SU-DHL-6 (cell line): ENCODE data around the gene ITPR1.

Source experiments
- EZH2phosphoT487 ChIP-seq: fragments of 200-600 bp; sonication (generic), shearing (Covaris generic); conservative IDR thresholded peaks from 2 replicates; pipeline ENCODE4 v1.6.1; 2018; ENCODE audit warnings: mild to moderate bottlenecking, antibody characterized with exemption, low read length, moderate library complexity, mixed read lengths
- TF ChIP-seq, protein P1 (sequence below): fragments of 200-600 bp; sonication (generic); IDR thresholded peaks from one replicate; pipeline ENCODE4 v1.5.1; 2017; ENCODE audit warnings: antibody characterized with exemption, mild to moderate bottlenecking, low read length, moderate library complexity; ENCODE audit not compliant: insufficient read depth, poor library complexity, severe bottlenecking

- TF ChIP-seq, protein P1, sequence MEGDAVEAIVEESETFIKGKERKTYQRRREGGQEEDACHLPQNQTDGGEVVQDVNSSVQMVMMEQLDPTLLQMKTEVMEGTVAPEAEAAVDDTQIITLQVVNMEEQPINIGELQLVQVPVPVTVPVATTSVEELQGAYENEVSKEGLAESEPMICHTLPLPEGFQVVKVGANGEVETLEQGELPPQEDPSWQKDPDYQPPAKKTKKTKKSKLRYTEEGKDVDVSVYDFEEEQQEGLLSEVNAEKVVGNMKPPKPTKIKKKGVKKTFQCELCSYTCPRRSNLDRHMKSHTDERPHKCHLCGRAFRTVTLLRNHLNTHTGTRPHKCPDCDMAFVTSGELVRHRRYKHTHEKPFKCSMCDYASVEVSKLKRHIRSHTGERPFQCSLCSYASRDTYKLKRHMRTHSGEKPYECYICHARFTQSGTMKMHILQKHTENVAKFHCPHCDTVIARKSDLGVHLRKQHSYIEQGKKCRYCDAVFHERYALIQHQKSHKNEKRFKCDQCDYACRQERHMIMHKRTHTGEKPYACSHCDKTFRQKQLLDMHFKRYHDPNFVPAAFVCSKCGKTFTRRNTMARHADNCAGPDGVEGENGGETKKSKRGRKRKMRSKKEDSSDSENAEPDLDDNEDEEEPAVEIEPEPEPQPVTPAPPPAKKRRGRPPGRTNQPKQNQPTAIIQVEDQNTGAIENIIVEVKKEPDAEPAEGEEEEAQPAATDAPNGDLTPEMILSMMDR, result no peak
- TF ChIP-seq EZH2phosphoT487, result no peak
These were observed 348.1 kb downstream of the ITPR1 start for GRCh38 chr3:4841225-4841624.
